ENCODE results near the gene CSMD2.

DNA sequence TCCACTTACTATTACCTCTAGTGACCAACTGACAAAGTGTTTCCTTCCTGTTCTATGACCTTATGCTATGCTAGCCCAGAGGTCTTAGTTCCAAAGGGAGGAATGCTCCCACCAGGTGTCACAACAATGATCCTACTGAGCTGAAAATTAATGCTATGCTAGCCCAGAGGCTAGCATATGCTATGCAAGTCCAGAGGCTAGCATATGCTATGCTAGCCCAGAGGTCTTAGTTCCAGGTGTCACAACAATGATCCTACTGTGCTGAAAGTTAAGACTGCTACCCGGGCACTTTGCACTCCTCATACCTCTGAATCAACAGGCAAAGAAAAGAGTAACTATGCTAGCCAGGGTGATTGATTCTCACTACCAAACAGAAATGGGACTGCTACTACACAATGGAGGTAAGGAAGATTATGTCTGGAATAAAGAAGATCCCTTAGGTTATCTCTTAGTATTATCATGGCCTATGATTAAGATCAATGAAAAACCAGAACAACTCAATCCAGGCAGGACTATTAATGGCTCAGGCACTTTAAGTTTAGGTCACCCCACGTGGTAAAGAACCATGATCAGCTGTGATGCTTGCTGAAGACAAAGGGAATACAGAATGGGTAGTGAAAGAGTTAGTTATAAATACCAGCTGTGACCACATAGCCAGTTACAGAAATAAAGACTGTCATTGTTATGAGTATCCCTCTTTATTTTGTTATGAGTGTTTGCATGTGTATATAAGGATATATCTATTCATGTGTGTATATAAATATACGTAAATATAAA, 114.1 kb downstream of the CSMD2 start:
- TF ChIP-seq, protein P1, sequence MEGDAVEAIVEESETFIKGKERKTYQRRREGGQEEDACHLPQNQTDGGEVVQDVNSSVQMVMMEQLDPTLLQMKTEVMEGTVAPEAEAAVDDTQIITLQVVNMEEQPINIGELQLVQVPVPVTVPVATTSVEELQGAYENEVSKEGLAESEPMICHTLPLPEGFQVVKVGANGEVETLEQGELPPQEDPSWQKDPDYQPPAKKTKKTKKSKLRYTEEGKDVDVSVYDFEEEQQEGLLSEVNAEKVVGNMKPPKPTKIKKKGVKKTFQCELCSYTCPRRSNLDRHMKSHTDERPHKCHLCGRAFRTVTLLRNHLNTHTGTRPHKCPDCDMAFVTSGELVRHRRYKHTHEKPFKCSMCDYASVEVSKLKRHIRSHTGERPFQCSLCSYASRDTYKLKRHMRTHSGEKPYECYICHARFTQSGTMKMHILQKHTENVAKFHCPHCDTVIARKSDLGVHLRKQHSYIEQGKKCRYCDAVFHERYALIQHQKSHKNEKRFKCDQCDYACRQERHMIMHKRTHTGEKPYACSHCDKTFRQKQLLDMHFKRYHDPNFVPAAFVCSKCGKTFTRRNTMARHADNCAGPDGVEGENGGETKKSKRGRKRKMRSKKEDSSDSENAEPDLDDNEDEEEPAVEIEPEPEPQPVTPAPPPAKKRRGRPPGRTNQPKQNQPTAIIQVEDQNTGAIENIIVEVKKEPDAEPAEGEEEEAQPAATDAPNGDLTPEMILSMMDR (IDR thresholded peaks at IDR 0.05; ENCODE audit: borderline replicate concordance, extremely low read depth, low read length, poor library complexity, severe bottlenecking), result no peak
- no peak for TF ChIP-seq EZH2 (IDR thresholded peaks at IDR 0.05; ENCODE audit: borderline replicate concordance, low read depth, low read length, severe bottlenecking)
